ENCODE data around the gene PAK5.

Gene PAK5

GRCh38 chr20:9616455-9616805 is 222.4 kb downstream of the PAK5 start:
- DNase-seq (ENCODE audit: low spot score), result no peak

DNA sequence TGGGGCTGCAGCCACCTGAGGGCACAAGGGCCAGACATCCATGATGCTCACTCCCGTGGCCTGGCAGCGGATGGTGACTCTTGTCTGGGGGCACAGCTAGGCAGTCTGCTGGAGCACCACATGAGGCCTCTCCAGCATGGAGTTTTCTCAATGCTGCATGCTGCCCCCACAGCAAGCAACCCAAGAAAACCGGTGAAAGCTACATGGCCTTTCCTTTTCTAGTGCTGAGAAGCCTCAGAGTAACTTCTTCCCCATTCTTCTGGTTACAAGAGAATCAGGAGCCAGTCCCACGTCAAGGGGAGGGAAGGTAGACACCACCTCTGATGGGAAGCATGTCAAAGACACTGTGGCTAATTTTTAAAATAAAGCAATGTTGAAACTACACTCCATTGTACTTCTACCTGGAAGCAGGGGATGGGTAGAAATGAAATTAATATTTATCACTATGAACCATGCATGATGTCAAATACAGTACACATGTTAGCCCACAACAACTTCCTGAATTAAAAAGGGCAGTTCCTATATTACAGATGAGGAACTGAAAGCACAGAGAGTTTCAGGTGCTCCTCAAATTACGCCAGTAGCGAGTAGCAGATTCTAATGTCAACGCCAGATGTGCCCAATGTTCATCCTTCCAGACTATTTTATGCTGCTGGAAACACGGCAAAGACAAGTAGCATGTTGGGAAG is 223.0 kb downstream of the PAK5 start:
- peak; percentile 18 for DNase-seq (ENCODE audit: low spot score)

DNA sequence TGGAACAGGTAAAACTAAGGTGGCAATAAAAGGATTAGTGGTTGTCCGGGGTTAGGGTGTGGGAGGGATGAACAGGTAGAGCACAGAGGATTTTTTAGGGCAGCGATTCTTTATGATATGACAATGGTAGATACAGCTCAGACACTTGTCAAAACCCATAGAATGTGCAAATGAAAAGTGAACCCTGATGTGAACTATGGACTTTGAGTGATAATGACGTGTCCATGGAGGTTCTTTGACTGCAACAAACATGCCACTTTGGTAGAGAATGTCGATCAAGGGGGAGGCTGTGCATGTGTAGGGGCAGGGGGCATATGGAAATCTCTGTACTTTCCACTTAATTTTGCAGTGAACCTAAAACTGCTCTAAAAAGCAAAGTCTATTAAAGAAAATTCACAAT is 223.8 kb downstream of the PAK5 start:
- no peak for DNase-seq (ENCODE audit: low spot score)

DNA sequence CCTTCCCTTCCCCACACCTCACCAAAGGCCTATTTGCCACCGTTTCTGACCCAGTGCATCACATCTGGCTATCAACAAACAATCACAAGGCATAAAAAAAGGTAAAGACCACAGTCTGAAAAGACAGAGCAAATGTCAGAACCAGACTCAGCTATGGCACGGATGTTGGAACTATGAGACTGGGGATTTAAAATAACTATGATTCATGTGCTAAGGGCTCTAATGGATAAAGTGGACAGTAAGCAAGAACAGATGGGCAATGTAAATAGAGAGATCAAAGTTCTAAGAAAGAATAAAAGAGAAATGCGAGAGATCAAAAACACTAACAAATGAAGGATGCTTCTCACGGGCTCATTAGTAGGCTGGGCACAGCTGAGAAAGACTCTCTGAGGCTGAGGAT is 225.0 kb downstream of the PAK5 start:
- DNase-seq (ENCODE audit: low spot score), result no peak

DNA sequence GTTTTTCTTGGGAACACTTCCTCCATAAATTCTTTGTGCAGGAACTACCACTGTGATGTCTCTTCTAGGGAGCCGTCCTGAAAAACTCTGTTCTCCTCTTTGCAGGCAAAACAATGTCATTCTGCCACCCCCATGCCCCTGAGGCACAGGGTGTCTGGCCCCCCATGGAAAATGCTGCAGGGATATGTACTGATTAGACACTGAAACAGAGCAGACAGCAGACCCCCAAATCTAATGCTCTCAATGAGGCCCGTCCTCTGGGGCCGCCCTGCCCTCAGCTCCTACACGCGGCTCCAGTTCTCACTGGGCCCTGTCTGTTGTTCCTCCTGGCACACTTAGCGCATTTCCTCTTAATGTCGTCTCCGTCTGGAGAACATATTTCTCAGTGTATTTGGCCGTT is 227.0 kb downstream of the PAK5 start:
- DNase-seq (ENCODE audit: low spot score), result no peak

DNA sequence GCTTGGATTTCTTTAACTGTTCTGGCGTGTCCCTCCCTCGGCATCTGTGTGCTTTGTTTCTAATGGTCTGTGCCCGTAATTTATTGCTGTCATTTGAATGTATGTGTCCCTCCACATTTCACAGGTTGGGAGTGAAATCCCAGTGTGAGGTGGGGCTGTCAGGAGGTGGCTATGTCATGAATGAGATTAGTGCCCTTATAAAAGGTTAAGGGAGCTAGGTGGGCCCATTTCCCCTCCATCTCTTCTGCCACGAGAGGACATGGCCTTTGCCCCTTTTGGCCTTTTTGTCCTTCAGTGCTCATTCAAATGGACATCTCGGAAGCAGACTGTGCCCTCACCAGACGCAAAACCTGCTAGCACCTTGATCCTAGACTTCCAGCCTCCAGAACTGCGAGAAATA is 228.2 kb downstream of the PAK5 start:
- DNase-seq (ENCODE audit: low spot score), result no peak

GRCh38 chr20:9609887-9610502 is 228.9 kb downstream of the PAK5 start:
- DNase-seq (ENCODE audit: low spot score), result peak; percentile 21

DNA sequence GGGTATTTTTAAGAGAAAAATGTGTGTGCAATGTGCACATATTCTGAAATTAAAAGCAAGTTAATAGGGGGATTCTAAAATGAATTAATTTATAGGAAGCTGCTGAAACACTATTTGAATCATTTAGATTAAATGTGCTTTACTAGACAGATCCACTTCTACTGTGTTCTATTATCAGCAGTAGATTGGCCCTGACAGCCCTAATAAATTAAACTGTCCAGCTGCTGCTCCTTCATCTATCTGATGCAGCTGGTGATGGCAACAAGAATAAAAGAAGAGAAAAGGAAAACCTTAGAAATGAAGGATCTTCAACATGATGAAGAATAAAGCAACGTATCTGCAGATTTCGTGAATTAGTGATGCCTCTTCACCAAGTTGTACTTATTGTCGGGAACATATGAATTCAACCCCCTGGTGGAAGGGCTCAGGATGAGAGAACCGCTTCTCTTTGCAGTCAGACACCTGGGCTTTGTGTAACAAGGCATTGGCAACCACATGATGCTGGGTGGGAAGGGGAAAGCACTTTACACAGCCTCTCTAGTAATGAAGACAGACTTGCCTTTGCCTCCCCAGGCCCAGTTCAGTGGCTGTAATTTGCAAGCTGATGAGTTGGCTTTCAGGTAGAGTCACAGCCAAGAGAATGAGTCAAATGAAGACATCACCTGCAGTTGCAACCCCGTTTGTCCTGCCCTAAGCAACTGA is 230.1 kb downstream of the PAK5 start:
- no peak for DNase-seq (ENCODE audit: low spot score)

- no peak for DNase-seq (ENCODE audit: low spot score)
These were observed 236.1 kb downstream of the PAK5 start for GRCh38 chr20:9602847-9603183.

- no peak for DNase-seq (ENCODE audit: low spot score)
These were observed 238.3 kb downstream of the PAK5 start for GRCh38 chr20:9600562-9600961.

GRCh38 chr20:9597547-9597946 is 241.3 kb downstream of the PAK5 start:
- no peak for DNase-seq (ENCODE audit: low spot score)

GRCh38 chr20:9595763-9596162 is 243.1 kb downstream of the PAK5 start:
- no peak for DNase-seq (ENCODE audit: low spot score)

DNA sequence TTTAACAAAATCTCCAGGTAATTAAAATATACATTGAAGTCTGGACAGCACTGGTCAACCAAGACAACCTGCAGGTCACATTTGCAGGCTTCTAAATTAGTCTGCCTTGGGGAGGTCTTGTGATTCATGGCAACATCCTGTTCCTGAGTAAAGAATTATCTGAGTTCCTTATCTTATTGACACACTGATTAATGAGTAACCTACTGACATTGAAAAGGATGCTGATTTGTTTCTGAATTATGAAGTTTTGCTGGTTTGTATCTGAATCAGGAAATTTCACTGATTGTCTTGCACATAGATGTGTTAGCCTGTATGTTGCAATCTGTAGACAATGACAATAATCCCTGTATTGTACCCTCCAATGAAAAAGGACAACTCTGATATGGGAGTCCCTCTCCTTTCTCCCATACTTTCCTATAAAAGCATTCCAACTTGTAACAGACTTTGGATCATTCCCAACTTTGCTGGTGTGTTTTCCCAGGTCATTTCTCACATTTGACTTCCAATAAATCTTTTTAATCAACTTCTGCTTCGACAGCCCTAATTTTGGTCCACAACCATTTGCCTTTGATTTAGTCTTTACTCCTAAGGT is 244.5 kb downstream of the PAK5 start:
- no peak for DNase-seq (ENCODE audit: low spot score)

GRCh38 chr20:9592419-9592818 is 246.5 kb downstream of the PAK5 start:
- DNase-seq (ENCODE audit: low spot score), result no peak

GRCh38 chr20:9591080-9591479 is 247.8 kb downstream of the PAK5 start:
- DNase-seq (ENCODE audit: low spot score), result no peak

- DNase-seq (ENCODE audit: low spot score), result no peak
These were observed 248.7 kb downstream of the PAK5 start for GRCh38 chr20:9590189-9590588.

DNA sequence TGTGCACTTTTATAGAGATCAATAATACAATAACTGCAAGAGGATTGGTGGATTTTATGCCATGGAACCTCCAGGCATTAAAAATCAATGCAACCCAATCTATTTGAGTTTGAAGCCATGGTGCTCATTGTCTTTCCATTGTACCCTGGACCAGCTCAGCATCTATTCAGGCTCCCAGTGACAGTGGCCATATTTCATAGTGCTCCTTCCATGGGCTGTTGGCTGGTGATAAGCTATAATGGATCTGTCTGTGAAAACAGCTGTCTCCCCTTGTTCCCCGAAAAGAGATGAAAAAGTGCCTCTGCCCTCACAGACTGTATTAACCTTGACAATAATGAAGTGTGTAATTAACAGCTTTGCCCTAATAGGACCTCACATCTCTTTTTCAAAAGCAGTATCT is 250.2 kb downstream of the PAK5 start:
- no peak for DNase-seq (ENCODE audit: low spot score)

GRCh38 chr20:9583151-9583550 is 255.7 kb downstream of the PAK5 start:
- no peak for DNase-seq (ENCODE audit: low spot score)

DNA sequence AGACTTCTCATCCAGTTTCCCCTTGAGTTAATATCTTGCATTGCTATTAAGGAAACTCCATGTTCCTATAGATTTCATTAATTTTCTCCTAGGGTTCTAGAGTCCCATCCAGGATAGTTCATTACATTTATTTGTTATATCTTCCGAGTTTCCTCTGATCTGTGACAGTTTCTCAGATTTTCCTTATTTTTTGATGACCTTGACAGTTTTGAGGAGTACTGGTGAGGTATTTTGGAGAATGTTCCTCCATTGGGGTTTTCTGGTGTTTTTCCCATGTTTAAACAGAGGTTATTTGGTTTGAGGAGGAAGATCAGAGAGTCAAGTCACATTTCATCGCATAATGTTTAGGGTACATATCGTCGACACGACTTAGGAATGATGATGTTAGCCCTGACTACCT is 256.7 kb downstream of the PAK5 start:
- no peak for DNase-seq (ENCODE audit: low spot score)

GRCh38 chr20:9581509-9581908 is 257.4 kb downstream of the PAK5 start:
- DNase-seq (ENCODE audit: low spot score), result no peak

DNA sequence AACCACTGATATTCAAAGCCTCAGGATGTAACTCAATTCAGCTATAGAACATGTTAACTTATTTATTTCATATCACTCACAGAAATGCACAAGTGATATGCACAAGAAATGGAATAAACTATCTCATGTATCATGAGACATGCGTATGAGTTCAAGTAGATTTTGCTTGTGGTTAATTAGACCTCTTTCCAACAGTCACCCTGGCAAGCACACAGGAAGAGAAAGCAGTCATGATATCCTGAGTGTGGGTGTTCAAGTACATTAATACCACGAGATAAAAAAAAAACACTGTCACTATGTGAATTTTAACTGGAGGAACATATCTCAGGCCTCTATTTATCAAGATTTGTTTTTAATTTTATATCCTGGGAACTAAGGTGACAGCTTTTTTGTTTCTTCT is 260.3 kb downstream of the PAK5 start:
- DNase-seq (ENCODE audit: low spot score), result no peak

GRCh38 chr20:9577397-9577796 is 261.5 kb downstream of the PAK5 start:
- no peak for DNase-seq (ENCODE audit: low spot score)

DNA sequence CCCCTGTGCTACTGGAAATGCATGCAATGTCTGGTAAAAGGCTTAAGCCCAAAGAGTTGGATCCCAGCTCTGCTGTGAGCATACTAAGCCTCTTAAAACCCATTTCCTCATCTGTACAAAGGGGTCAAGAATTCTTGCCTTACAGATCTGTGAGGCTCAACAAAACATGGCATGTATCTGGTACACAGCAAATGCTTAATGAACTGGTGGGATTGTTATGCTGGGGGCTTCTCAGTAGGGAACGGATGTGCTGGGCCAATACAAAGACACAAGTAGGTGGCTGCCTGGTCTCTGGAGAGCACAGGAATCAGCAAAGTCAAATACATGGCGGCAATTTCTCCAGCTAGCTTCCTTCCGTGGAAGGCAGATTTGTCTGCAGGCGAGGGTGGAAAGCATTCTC is 262.2 kb downstream of the PAK5 start:
- DNase-seq (ENCODE audit: low spot score), result no peak
